PFSK-1 (cell line): ENCODE data around the gene SAA2.

Source experiments
- FOXP2 ChIP-seq: optimal IDR thresholded peaks from 2 replicates; pipeline ENCODE3; 2011; ENCODE audit warnings: borderline replicate concordance, control low read depth, inconsistent platforms; ENCODE audit not compliant: insufficient read depth; ENCODE audit errors: extremely low read length, extremely low read depth
- POLR2AphosphoS5 ChIP-seq: IDR thresholded peaks from 2 replicates; pipeline ENCODE4 v1.6.1; 2012; ENCODE audit warnings: low read depth, mild to moderate bottlenecking, control low read depth, low read length, moderate library complexity
- SIN3A ChIP-seq: IDR thresholded peaks from 2 replicates; pipeline ENCODE4 v1.6.1; 2012; ENCODE audit warnings: mild to moderate bottlenecking, low read length, moderate library complexity, borderline replicate concordance; ENCODE audit not compliant: insufficient read depth
- TAF1 ChIP-seq: IDR thresholded peaks from 2 replicates; pipeline ENCODE4 v1.6.1; 2012; ENCODE audit warnings: low read length, control low read depth, borderline replicate concordance; ENCODE audit not compliant: insufficient read depth
- TF ChIP-seq, protein P1 (sequence below), 2 experiments: IDR thresholded peaks; 2 replicates each; pipeline versions ENCODE4 v1.6.1 to v1.8.0; 2011 to 2012; ENCODE audit warnings: low read depth in 2 of 2, low read length in 2 of 2, control low read depth in 1 of 2, inconsistent platforms in 1 of 2, mild to moderate bottlenecking in 1 of 2, moderate library complexity in 1 of 2; ENCODE audit not compliant: insufficient read depth in 1 of 2

SAA2 gene

DNA sequence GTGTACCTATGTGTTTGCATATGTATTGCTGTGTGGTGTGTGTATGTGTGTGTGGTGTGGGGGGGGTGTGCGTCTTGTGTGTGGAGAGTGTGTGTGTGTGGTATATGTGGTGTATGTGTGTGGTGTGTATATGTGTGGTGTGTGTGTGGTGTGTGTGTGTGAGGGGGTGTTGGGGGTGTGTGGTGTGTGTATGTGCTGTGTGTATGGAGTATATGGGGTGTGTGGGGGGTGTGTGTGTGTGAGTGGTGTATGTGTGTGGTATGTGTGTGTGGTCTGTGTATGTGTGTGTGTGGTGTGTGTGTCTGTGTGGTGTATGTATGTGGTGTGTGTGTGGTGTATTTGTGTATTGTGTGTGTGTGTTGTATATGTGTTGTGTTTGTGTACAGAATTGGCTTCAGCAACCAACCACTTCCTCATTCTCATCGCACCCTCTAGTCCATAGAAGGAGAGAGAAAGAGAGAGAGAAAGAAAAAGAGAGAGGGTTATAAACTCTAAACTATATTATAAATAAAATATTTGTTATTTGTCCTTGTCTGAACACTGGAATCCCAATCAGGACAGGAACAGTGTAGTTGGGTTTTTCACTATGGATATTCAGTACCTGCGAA, 25.6 kb downstream of the SAA2 start:
- no peak for TF ChIP-seq FOXP2
- no peak for TF ChIP-seq SIN3A
- no peak for TF ChIP-seq POLR2AphosphoS5
- TF ChIP-seq, protein P1, sequence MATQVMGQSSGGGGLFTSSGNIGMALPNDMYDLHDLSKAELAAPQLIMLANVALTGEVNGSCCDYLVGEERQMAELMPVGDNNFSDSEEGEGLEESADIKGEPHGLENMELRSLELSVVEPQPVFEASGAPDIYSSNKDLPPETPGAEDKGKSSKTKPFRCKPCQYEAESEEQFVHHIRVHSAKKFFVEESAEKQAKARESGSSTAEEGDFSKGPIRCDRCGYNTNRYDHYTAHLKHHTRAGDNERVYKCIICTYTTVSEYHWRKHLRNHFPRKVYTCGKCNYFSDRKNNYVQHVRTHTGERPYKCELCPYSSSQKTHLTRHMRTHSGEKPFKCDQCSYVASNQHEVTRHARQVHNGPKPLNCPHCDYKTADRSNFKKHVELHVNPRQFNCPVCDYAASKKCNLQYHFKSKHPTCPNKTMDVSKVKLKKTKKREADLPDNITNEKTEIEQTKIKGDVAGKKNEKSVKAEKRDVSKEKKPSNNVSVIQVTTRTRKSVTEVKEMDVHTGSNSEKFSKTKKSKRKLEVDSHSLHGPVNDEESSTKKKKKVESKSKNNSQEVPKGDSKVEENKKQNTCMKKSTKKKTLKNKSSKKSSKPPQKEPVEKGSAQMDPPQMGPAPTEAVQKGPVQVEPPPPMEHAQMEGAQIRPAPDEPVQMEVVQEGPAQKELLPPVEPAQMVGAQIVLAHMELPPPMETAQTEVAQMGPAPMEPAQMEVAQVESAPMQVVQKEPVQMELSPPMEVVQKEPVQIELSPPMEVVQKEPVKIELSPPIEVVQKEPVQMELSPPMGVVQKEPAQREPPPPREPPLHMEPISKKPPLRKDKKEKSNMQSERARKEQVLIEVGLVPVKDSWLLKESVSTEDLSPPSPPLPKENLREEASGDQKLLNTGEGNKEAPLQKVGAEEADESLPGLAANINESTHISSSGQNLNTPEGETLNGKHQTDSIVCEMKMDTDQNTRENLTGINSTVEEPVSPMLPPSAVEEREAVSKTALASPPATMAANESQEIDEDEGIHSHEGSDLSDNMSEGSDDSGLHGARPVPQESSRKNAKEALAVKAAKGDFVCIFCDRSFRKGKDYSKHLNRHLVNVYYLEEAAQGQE (IDR thresholded peaks at IDR 0.05; ENCODE audit: insufficient read depth in 1 of 2, low read depth in 2 of 2, low read length in 2 of 2) = no peak
- TF ChIP-seq TAF1 = no peak

DNA sequence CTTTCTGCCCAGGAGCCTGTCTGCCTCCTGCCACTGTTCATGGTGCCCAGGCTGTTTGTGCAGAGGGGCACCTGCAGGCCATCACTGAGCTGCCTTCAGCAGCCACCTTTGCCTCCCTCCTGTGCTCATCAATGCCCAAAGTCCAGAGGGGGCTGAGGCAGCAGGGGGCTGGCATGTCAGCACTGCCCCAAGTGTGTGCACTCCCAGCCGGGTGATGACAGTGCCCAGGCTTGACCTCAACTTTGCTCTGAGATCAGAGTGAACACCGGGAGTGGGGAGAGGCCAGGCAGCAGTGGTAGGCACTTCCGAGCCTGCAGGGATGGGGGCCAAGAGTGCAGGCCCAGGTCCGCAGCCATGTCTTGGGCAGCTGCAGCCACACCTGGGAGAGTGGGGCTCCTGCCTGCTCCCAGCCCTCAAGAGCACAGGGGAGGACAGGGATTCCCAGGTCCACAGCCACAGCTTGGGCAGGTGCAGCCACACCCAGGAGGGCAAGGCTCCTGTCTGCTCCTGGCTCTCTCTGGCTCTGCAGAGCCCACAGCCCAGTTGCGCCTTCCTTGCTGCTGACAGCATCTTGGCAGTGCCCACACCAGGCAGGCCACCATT, 27.1 kb downstream of the SAA2 start:
- TF ChIP-seq, protein P1 (IDR thresholded peaks at IDR 0.05; ENCODE audit: insufficient read depth in 1 of 2, low read depth in 2 of 2, low read length in 2 of 2) = no peak
- TF ChIP-seq TAF1 (no peak), SIN3A (no peak), POLR2AphosphoS5 (no peak), FOXP2 (no peak)

DNA sequence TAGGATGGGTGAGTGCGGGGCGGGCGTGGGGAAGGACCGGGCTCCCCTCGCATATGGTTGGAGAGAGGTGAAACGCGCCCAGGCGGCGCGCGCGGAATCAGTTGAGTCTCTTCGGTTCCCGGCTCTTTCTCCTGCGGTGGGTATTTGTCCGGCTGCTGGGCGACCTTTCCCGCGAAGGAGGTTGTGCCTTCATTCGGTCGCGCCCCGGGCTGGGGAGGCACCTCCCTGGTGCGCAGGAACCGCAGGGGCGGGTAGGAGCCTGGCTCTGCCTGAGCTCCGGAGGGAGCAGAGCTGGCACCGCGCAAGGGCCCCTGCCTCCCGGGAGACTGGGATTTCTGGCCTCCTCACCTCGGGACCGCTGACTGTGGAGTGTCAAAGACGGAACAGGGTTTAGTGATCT, 39.4 kb downstream of the SAA2 start:
- no peak for TF ChIP-seq FOXP2
- TF ChIP-seq, protein P1 (IDR thresholded peaks at IDR 0.05; ENCODE audit: insufficient read depth in 1 of 2, low read depth in 2 of 2, low read length in 2 of 2) = no peak
- no peak for TF ChIP-seq POLR2AphosphoS5
- TF ChIP-seq SIN3A = no peak
- TF ChIP-seq TAF1 = no peak

DNA sequence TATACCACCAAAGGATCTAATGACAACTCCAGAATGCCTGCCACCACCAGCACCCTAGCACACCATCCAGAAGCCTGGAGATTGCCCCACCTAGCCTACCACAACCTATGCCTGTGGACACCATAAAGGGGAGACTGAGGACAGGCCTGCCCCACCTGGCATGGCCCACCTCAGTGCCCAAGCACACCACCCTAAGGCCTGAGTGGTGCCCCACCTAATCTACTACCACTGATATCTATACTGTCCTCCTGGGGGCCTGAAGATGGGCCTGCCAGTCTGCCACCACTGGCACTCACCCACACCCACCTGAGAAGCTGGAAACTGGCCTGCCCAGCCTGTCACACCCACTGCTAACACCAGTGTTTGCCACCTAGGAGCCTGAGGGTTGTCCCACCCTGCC, 43.7 kb downstream of the SAA2 start:
- TF ChIP-seq FOXP2 (no peak), SIN3A (no peak), POLR2AphosphoS5 (no peak), TAF1 (no peak)
- TF ChIP-seq, protein P1 (IDR thresholded peaks at IDR 0.05; ENCODE audit: insufficient read depth in 1 of 2, low read depth in 2 of 2, low read length in 2 of 2) = no peak
